Activated CD8-positive, alpha-beta T cell treated with anti-CD3 and anti-CD28 coated beads, Interleukin-2, amount 10 ng/mL, durations not matched to agents 7 days and 5 days (primary cell): Measurements from ENCODE around the gene GPHN. TPM values are rescaled to one million over a fixed set of nuclear protein-coding genes. Genes with fewer than 3 reads are reported as not detected.
"Not testable (repeated sequence)": the region's sequence is repeated elsewhere in the genome, so short reads cannot be mapped to it uniquely, and the experiment has no call there.

Source experiments
- ATAC-seq: fragments of 150-1000 bp; cut with Tn5 transposase; one replicate; pipeline ENCODE4 v1.10.0; 2021; ENCODE audit warnings: moderate library complexity
- CTCF ChIA-PET: fragments of 350-600 bp; sonication (Branson Sonifier 250); formaldehyde crosslinking; loops from one replicate; lab custom pipeline; 2021; ENCODE audit warnings: antibody characterized with exemption; lab: Charles Lee
- POLR2A ChIA-PET: fragments of 350-600 bp; sonication (Branson Sonifier 250); formaldehyde crosslinking; loops from one replicate; lab custom pipeline; 2021; ENCODE audit warnings: antibody characterized with exemption; lab: Charles Lee
- DNase-seq: peaks from one replicate; pipeline ENCODE4 v3.0.0-alpha.2; 2020
- H3K27ac Mint-ChIP-seq: one replicate; pipeline ENCODE4 v1.8.0; 2021; ENCODE audit warnings: mild to moderate bottlenecking, mixed read lengths
- H3K27me3 Mint-ChIP-seq: one replicate; pipeline ENCODE4 v1.8.0; 2021; ENCODE audit warnings: low read depth, mixed read lengths
- H3K36me3 Mint-ChIP-seq: one replicate; pipeline ENCODE4 v1.8.0; 2021; ENCODE audit warnings: low read depth, mixed read lengths
- H3K4me1 Mint-ChIP-seq: one replicate; pipeline ENCODE4 v1.8.0; 2021; ENCODE audit warnings: low read depth, mixed read lengths
- H3K4me3 Mint-ChIP-seq: one replicate; pipeline ENCODE4 v1.8.0; 2021; ENCODE audit warnings: mild to moderate bottlenecking, mixed read lengths
- H3K9me3 Mint-ChIP-seq: one replicate; pipeline ENCODE4 v1.8.0; 2022; ENCODE audit warnings: mixed read lengths; ENCODE audit not compliant: insufficient read depth
- total RNA-seq, 2 experiments: library from RNA; stranded (reverse); gene quantifications; one replicate each; pipeline ENCODE4 v1.2.3, GENCODE V29; 2021

GPHN gene
- total RNA-seq, 2 experiments from 2014 or later = 14.4 to 15.9 TPM

DNA sequence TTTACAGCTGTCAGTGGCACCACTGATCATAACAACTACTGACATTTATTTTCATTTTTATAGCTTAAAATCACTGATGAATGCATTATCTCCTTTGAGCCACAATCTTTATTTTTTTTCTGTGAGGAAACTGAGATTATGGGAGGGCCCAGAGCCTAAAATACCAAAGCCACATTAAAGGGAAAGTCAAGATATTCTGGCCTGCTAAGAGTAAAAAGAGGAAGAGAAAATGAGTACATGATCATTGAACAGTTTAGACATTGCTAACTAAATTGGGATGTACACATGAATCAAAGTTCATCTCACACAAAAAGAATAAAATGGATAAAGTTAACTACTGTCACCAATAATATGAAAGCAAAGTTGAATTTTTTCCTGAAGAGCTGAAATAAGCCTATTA, 510.8 kb downstream of the GPHN start:
- Mint-ChIP-seq H3K4me3 (no peak overlapping the region), H3K9me3 (no peaks in the 10 kb centered on the region), H3K27ac (no peak overlapping the region), H3K36me3 (no peaks in the 10 kb centered on the region), H3K27me3 (no peaks in the 10 kb centered on the region), H3K4me1 (peaks cover 5% of the 10 kb centered on the region)
- DNase-seq (no peak), ATAC-seq (no peak)
- ChIA-PET POLR2A (no interaction called here), CTCF (no interaction called here)

- H3K27me3 Mint-ChIP-seq = no peaks in the 10 kb centered on the region
- no peak for DNase-seq
- ChIA-PET POLR2A (interaction anchor here (0.6 kb wide), 1 partner anchor 37 kb away, joined by 3 read pairs; no protein-coding TSS in a partner anchor), CTCF (no interaction called here)
- H3K4me1 Mint-ChIP-seq = peaks cover 5% of the 10 kb centered on the region
- H3K4me3 Mint-ChIP-seq = no peak overlapping the region
- H3K27ac Mint-ChIP-seq = no peak overlapping the region
- peaks cover under 1% of the 10 kb centered on the region for H3K9me3 Mint-ChIP-seq
- no peaks in the 10 kb centered on the region for H3K36me3 Mint-ChIP-seq
- no peak for ATAC-seq
Observed at GRCh38 chr14:67019796-67020195, 511.8 kb downstream of the GPHN start.

- no peaks in the 10 kb centered on the region for H3K9me3 Mint-ChIP-seq
- no peaks in the 10 kb centered on the region for H3K27me3 Mint-ChIP-seq
- POLR2A ChIA-PET = no interaction called here
- DNase-seq (no peak), ATAC-seq (no peak)
- H3K36me3 Mint-ChIP-seq = peaks cover 7% of the 10 kb centered on the region
- H3K27ac Mint-ChIP-seq = no peak overlapping the region
- H3K4me3 Mint-ChIP-seq = no peak overlapping the region
- CTCF ChIA-PET = no interaction called here
- H3K4me1 Mint-ChIP-seq = no peaks in the 10 kb centered on the region
Observed at GRCh38 chr14:67031920-67032774, 524.2 kb downstream of the GPHN start.

GRCh38 chr14:67045440-67045839, 537.5 kb downstream of the GPHN start:
- peaks cover 7% of the 10 kb centered on the region for H3K9me3 Mint-ChIP-seq
- no peak overlapping the region for H3K27ac Mint-ChIP-seq
- H3K36me3 Mint-ChIP-seq = peaks cover 2% of the 10 kb centered on the region
- ChIA-PET CTCF (no interaction called here), POLR2A (no interaction called here)
- no peaks in the 10 kb centered on the region for H3K27me3 Mint-ChIP-seq
- H3K4me1 Mint-ChIP-seq = no peaks in the 10 kb centered on the region
- DNase-seq (no peak), ATAC-seq (no peak)
- no peak overlapping the region for H3K4me3 Mint-ChIP-seq

- POLR2A ChIA-PET = no interaction called here
Observed at GRCh38 chr14:67050896-67051295, 542.9 kb downstream of the GPHN start.

DNA sequence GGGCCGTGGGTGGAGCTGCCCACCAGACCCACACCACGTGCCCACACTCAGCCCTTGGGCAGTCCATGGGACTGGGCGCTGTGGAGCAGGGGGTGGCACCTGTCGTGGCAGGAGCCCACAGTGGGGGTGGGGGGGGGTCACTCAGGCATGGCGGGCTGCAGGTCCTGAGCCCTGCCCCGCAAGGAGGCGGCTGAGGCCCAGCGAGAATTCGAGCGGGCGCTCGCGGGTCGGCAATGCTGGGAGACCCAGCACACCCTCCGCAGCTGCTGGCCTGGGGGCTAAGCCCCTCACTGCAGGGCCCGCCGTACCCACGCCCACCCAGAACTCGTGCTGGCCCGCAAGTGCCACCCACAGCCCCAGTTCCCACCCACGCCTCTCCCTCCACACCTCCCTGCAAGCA, 548.7 kb downstream of the GPHN start:
- Mint-ChIP-seq H3K4me1 (no peaks in the 10 kb centered on the region), H3K27me3 (no peaks in the 10 kb centered on the region), H3K27ac (no peak overlapping the region), H3K36me3 (peaks cover 10% of the 10 kb centered on the region), H3K4me3 (no peak overlapping the region), H3K9me3 (peaks cover 12% of the 10 kb centered on the region)
- DNase-seq (no peak), ATAC-seq (no peak)
- ChIA-PET CTCF (no interaction called here), POLR2A (interaction anchor here (0.7 kb wide), 1 partner anchor 37 kb away, joined by 3 read pairs; no protein-coding TSS in a partner anchor)

More at GRCh38 chr14:67050896-67051295, 542.9 kb downstream of the GPHN start:
- peaks cover 12% of the 10 kb centered on the region for H3K9me3 Mint-ChIP-seq
- H3K4me3 Mint-ChIP-seq = no peak overlapping the region
- H3K4me1 Mint-ChIP-seq = no peaks in the 10 kb centered on the region
- no peak overlapping the region for H3K27ac Mint-ChIP-seq
- no peak for DNase-seq
- ATAC-seq = no peak
- H3K36me3 Mint-ChIP-seq = peaks cover 14% of the 10 kb centered on the region
- no peaks in the 10 kb centered on the region for H3K27me3 Mint-ChIP-seq
- CTCF ChIA-PET = no interaction called here

DNA sequence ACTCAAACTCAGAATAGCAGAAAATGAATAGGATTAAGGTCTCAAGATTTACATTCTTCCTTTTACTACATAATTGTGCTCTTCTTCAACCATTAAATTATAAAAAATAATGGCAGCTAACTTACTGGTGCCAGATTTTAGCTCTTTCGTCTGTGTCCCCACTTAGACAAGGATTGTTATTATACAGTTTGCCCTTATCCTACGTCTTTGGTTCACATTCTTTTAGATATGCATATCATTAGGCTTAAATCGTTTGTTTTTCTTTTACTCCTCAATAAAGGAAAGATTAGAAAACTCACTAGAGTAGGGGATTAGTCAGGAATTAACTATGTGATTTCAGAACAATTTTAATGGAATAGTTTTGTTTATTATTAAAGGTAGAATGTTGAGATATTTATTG, 551.6 kb downstream of the GPHN start:
- no peak overlapping the region for H3K4me3 Mint-ChIP-seq
- ATAC-seq = no peak
- no peaks in the 10 kb centered on the region for H3K27me3 Mint-ChIP-seq
- CTCF ChIA-PET = no interaction called here
- H3K36me3 Mint-ChIP-seq = peaks cover 6% of the 10 kb centered on the region
- no peaks in the 10 kb centered on the region for H3K4me1 Mint-ChIP-seq
- no peak for DNase-seq
- no peak overlapping the region for H3K27ac Mint-ChIP-seq
- POLR2A ChIA-PET = no interaction called here
- H3K9me3 Mint-ChIP-seq = no peaks in the 10 kb centered on the region

- Mint-ChIP-seq H3K4me3 (no peak overlapping the region), H3K27me3 (no peaks in the 10 kb centered on the region), H3K9me3 (no peaks in the 10 kb centered on the region), H3K36me3 (peaks cover 10% of the 10 kb centered on the region), H3K27ac (no peak overlapping the region), H3K4me1 (no peaks in the 10 kb centered on the region)
- ChIA-PET CTCF (no interaction called here), POLR2A (no interaction called here)
- ATAC-seq (no peak), DNase-seq (no peak)
Observed at GRCh38 chr14:67060546-67060945, 552.6 kb downstream of the GPHN start.

GRCh38 chr14:67067070-67067814, 559.3 kb downstream of the GPHN start:
- H3K9me3 Mint-ChIP-seq, CTCF ChIA-PET, H3K27me3 Mint-ChIP-seq, ATAC-seq, H3K27ac Mint-ChIP-seq, H3K4me1 Mint-ChIP-seq, POLR2A ChIA-PET, H3K4me3 Mint-ChIP-seq: not testable (repeated sequence)
- peak; percentile 35 for DNase-seq
- peaks cover 16% of the 10 kb centered on the region for H3K36me3 Mint-ChIP-seq

DNA sequence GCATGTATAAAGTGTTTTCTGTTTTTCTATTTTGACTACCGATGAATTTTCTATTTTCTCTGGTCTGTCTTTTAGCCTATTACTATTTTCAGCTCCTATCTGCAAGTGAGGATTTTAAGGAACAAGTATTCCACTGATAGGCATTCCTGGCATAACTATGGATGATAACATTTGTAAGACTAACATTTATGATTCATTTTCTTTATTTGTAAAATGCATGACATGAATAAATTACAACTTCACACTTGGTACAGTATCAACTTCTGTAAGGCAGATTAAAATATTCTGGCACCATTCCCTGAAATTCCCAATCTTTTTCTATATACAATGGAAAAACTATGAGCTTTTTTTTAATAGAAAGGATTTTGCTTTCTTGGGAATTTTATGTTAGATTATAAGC, 560.3 kb downstream of the GPHN start:
- CTCF ChIA-PET = no interaction called here
- Mint-ChIP-seq H3K9me3 (peaks cover 6% of the 10 kb centered on the region), H3K4me3 (no peak overlapping the region), H3K27me3 (no peaks in the 10 kb centered on the region), H3K4me1 (peaks cover 9% of the 10 kb centered on the region), H3K27ac (no peak overlapping the region), H3K36me3 (peaks cover 16% of the 10 kb centered on the region)
- POLR2A ChIA-PET = no interaction called here
- ATAC-seq (no peak), DNase-seq (no peak)

- POLR2A ChIA-PET = no interaction called here
- ATAC-seq = no peak
Observed at GRCh38 chr14:67071506-67071905, 563.6 kb downstream of the GPHN start.

DNA sequence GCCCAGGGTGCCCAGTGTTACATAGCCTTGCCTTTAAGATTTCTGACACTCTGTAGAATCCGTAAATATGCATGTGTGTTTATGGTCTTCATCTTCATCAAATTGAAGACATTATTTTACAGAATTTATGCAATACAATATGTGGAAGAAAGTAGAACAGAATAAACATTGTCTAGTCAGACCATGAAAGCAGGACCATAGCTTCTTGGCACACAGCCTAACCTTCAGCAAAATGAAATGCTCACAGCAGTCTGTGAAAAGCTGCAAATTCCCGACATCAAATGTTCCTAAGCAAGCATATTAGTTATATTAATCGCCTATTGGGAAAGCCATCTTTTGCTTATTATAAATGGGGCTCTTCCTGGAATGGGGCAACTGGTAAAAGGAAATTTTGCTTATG, 570.0 kb downstream of the GPHN start:
- ChIA-PET CTCF (no interaction called here), POLR2A (no interaction called here)
- Mint-ChIP-seq H3K27ac (no peak overlapping the region), H3K27me3 (no peaks in the 10 kb centered on the region), H3K36me3 (no peaks in the 10 kb centered on the region), H3K4me3 (no peak overlapping the region), H3K4me1 (no peaks in the 10 kb centered on the region), H3K9me3 (no peaks in the 10 kb centered on the region)
- ATAC-seq (no peak), DNase-seq (no peak)

More at GRCh38 chr14:67071506-67071905, 563.6 kb downstream of the GPHN start:
- no peak for DNase-seq
- Mint-ChIP-seq H3K36me3 (peaks cover 8% of the 10 kb centered on the region), H3K4me1 (peaks cover 9% of the 10 kb centered on the region), H3K27ac (no peak overlapping the region), H3K4me3 (no peak overlapping the region), H3K9me3 (peaks cover 6% of the 10 kb centered on the region), H3K27me3 (no peaks in the 10 kb centered on the region)
- CTCF ChIA-PET = no interaction called here
